Spleen (tissue), 11 donors: ENCODE results near the gene ZC3H18. TPM values are rescaled to one million over a fixed set of nuclear protein-coding genes. Genes with fewer than 3 reads are reported as not detected.
A peak's percentile ranks its signal among the peaks of the same experiment; 100 is the strongest.

ENCODE experiments used
- DNase-seq: peaks from one replicate; pipeline ENCODE4 v3.0.0-alpha.2; 2020
- H3K27ac ChIP-seq, 8 donors: fragments of 200-600 bp; sonication (generic) in 7 of 8; 1 replicate in 4 of 8; 2 replicates in 4 of 8; pipeline versions ENCODE4 v1.5.0 to v1.8.0; 2016 to 2021; ENCODE audit warnings: inconsistent platforms in 4 of 8, mild to moderate bottlenecking in 4 of 8, moderate library complexity in 1 of 8
- H3K27me3 ChIP-seq, 7 donors: fragments of 200-600 bp; sonication (generic) in 6 of 7; replicated peaks in 1 of 7; 1 replicate in 4 of 7; 2 replicates in 3 of 7; pipeline versions ENCODE4 v1.5.0 to v1.8.0; 2016 to 2021; ENCODE audit warnings: inconsistent platforms in 3 of 7, mild to moderate bottlenecking in 1 of 7
- H3K36me3 ChIP-seq, 6 donors: fragments of 200-600 bp; sonication (generic) in 5 of 6; 1 replicate in 4 of 6; 2 replicates in 2 of 6; pipeline versions ENCODE4 v1.5.0 to v1.8.0; 2016 to 2021; ENCODE audit warnings: inconsistent platforms in 2 of 6
- H3K4me1 ChIP-seq, 6 donors: fragments of 200-600 bp; sonication (generic) in 5 of 6; 1 replicate in 3 of 6; 2 replicates in 3 of 6; pipeline versions ENCODE4 v1.5.0 to v1.8.0; 2016 to 2021; ENCODE audit warnings: inconsistent platforms in 3 of 6
- H3K4me3 ChIP-seq, 8 donors: fragments of 200-600 bp; sonication (generic) in 7 of 8; 1 replicate in 4 of 8; 2 replicates in 4 of 8; pipeline versions ENCODE4 v1.5.0 to v1.8.0; 2016 to 2021; ENCODE audit warnings: inconsistent platforms in 4 of 8, mild to moderate bottlenecking in 4 of 8, moderate library complexity in 2 of 8
- H3K9me3 ChIP-seq, 8 donors: fragments of 200-600 bp; sonication (generic) in 7 of 8; 1 replicate in 4 of 8; 2 replicates in 4 of 8; pipeline versions ENCODE4 v1.5.0 to v1.8.0; 2016 to 2021; ENCODE audit warnings: inconsistent platforms in 4 of 8
- CTCF ChIP-seq, 11 experiments: fragments of 200-600 bp in 7 of 11; fragments of 450-650 bp in 4 of 11; sonication (generic) in 4 of 11; IDR thresholded peaks in 8 of 11; conservative IDR thresholded peaks in 3 of 11; 1 replicate in 7 of 11; 2 replicates in 4 of 11; pipeline versions ENCODE4 v1.4.0 to v1.8.0; 2016 to 2021; ENCODE audit warnings: antibody characterized with exemption in 11 of 11, inconsistent platforms in 4 of 11, mild to moderate bottlenecking in 1 of 11
- POLR2A ChIP-seq, 3 donors: fragments of 450-650 bp; IDR thresholded peaks; one replicate each; pipeline ENCODE4 v1.5.1; 2017; ENCODE audit warnings: antibody characterized with exemption in 3 of 3, mild to moderate bottlenecking in 1 of 3
- POLR2AphosphoS5 ChIP-seq, 3 donors: sonication (generic); formaldehyde crosslinking; IDR thresholded peaks; one replicate each; pipeline ENCODE4 v1.5.1; 2017; ENCODE audit warnings: antibody characterized with exemption in 3 of 3
- WGBS, 5 donors: extraction: QIAGEN DNeasy Blood & Tissue Kit in 3 of 5; methylation state at CpG; one replicate each; pipeline versions ENCODE4 v1.1.5 to v1.1.7; 2013 to 2018; 5-methylcytosine and 5-hydroxymethylcytosine counted together
- intact Hi-C: fragments of 100-400 bp; cut with DNase I; formaldehyde crosslinking; loops from one replicate; pipeline ENCODE4 v1.15.0; 2023; ENCODE audit warnings: low total_unique reads
- polyA plus RNA-seq, 3 donors: library from polyadenylated mRNA; stranded (reverse); fragments of 200-250 nt; gene quantifications; one replicate each; pipeline ENCODE4 v1.2.1, GENCODE V29; 2013
- total RNA-seq, 7 donors: library from RNA; depleted of rRNA in 3 of 7; stranded (reverse); fragments of >200 nt in 3 of 7; fragmentation: NEBNext Ultra II Directional in 4 of 7; extraction: Animal tissue kit (Norgen Biotek cat#: 25700) in 4 of 7; gene quantifications; one replicate each; pipeline versions ENCODE4 v1.1.0 to v1.2.1, GENCODE V29; 2016 to 2021
- donor health status: healthy with polysubstance abuse.
- donor health status: DM: no; HTN: no; CAD: no; lungs with moderate emphysema.
- donor health status: DM: no; HTN: no; CAD: no.
- donor health status: Bipolar disorder and iron deficiency.
- donor health status: healthy.
- donor health status: DM: no; HTN: no; CAD: no.
- donor health status: DM: yes; HTN: yes; CAD: no.

Gene ZC3H18
- total and polyA plus RNA-seq, 10 donors: 18.0 to 65.2 (median 34.7) TPM

GRCh38 chr16:88532434-88533241 lies 37.6 kb upstream of the ZC3H18 start:
- Histone ChIP-seq H3K27me3 (no peaks in the 10 kb centered on the region), H3K4me3 (peak overlapping the region in 2 of 8 donors; percentile 29 to 86), H3K27ac (peak overlapping the region in 5 of 8 donors; percentile 37 to 54 (median 51)), H3K36me3 (peaks cover 0 to 58% (median 15%) of the 10 kb centered on the region in 6 donors), H3K9me3 (no peaks in the 10 kb centered on the region), H3K4me1 (peaks cover 11 to 55% (median 27%) of the 10 kb centered on the region in 6 donors)
- 69 to 88% (median 80%) methylated on average over 18 to 37 of the region's 37 CpGs for WGBS, 5 donors
- intact Hi-C loops: no loop called here
- TF ChIP-seq POLR2AphosphoS5 (IDR thresholded peaks at IDR 0.05): peak in 2 of 3 donors; percentile 35 to 48
- no peak for TF ChIP-seq CTCF (IDR thresholded peaks at IDR 0.05 in 8 of 11, conservative IDR thresholded peaks at IDR 0.05 in 3 of 11)
- DNase-seq: peak; percentile 81

- no peak for DNase-seq
- peak overlapping the region in 5 of 8 donors; percentile 37 to 95 (median 89) for H3K27ac ChIP-seq
- TF ChIP-seq POLR2AphosphoS5 (IDR thresholded peaks at IDR 0.05): no peak
- TF ChIP-seq POLR2A (IDR thresholded peaks at IDR 0.05): no peak
- no peak for TF ChIP-seq CTCF (IDR thresholded peaks at IDR 0.05 in 8 of 11, conservative IDR thresholded peaks at IDR 0.05 in 3 of 11)
- no peaks in the 10 kb centered on the region for H3K27me3 ChIP-seq
- H3K4me3 ChIP-seq: peak overlapping the region in 5 of 8 donors; percentile 19 to 86 (median 23)
- peaks cover 9 to 47% (median 24%) of the 10 kb centered on the region in 6 donors for H3K4me1 ChIP-seq
- no peaks in the 10 kb centered on the region for H3K9me3 ChIP-seq
- intact Hi-C loops: no loop called here
- 44 to 96% (median 65%) methylated on average over 10 to 79 of the region's 79 CpGs for WGBS, 5 donors
- H3K36me3 ChIP-seq: peaks cover 0 to 51% (median 13%) of the 10 kb centered on the region in 6 donors
Observed at GRCh38 chr16:88533381-88533917, 36.8 kb upstream of the ZC3H18 start.

GRCh38 chr16:88533932-88534637 lies 36.1 kb upstream of the ZC3H18 start:
- TF ChIP-seq POLR2A (IDR thresholded peaks at IDR 0.05) (peak in 1 of 3 donors; percentile 21), POLR2AphosphoS5 (IDR thresholded peaks at IDR 0.05) (peak; percentile 80 to 82 (median 81)), CTCF (IDR thresholded peaks at IDR 0.05 in 8 of 11, conservative IDR thresholded peaks at IDR 0.05 in 3 of 11) (no peak)
- intact Hi-C loops: no loop called here
- H3K4me3 ChIP-seq: peak overlapping the region; percentile 45 to 86 (median 62)
- WGBS, 5 donors: 0 to 20% (median 12%) methylated on average over 15 to 114 of the region's 114 CpGs
- H3K27me3 ChIP-seq: peaks cover 0 to 4% (median 0%) of the 10 kb centered on the region in 7 donors
- DNase-seq: peak; percentile 95
- H3K4me1 ChIP-seq: peaks cover 9 to 46% (median 24%) of the 10 kb centered on the region in 6 donors
- H3K27ac ChIP-seq: peak overlapping the region; percentile 80 to 95 (median 88)
- H3K36me3 ChIP-seq: peaks cover 0 to 45% (median 10%) of the 10 kb centered on the region in 6 donors
- H3K9me3 ChIP-seq: no peaks in the 10 kb centered on the region
